Ovary (tissue), 9 donors: ENCODE measurements around the gene PLSCR5. TPM values are rescaled to one million over a fixed set of nuclear protein-coding genes. Genes with fewer than 3 reads are reported as not detected.

Experiments used
- DNase-seq, 5 donors: peaks; one replicate each; pipeline ENCODE4 v3.0.0-alpha.2; 2019 to 2020
- H3K27ac ChIP-seq, 2 donors: fragments of 200-600 bp; one replicate each; pipeline versions ENCODE4 v1.5.1 to v1.8.0; 2019 to 2022
- H3K27me3 ChIP-seq: fragments of 200-600 bp; one replicate; pipeline ENCODE4 v1.8.0; 2022
- H3K36me3 ChIP-seq: fragments of 200-600 bp; sonication (generic); one replicate; pipeline ENCODE4 v1.5.1; 2019
- H3K4me1 ChIP-seq: one replicate; pipeline ENCODE4 v1.8.1; 2013; ENCODE audit warnings: mild to moderate bottlenecking, moderate library complexity; ENCODE audit not compliant: insufficient read depth
- H3K4me3 ChIP-seq: fragments of 200-600 bp; sonication (generic); one replicate; pipeline ENCODE4 v1.5.1; 2017
- H3K9me3 ChIP-seq, 2 donors: fragments of 200-600 bp in 1 of 2; sonication (generic) in 1 of 2; one replicate each; pipeline versions ENCODE4 v1.5.1 to v1.8.1; 2013 to 2019; ENCODE audit warnings: mild to moderate bottlenecking in 1 of 2, moderate library complexity in 1 of 2
- EP300 ChIP-seq: sonication (generic); formaldehyde crosslinking; IDR thresholded peaks from one replicate; pipeline ENCODE4 v1.6.1; 2017; ENCODE audit warnings: antibody characterized with exemption
- POLR2A ChIP-seq: fragments of 450-650 bp; IDR thresholded peaks from one replicate; pipeline ENCODE4 v1.6.1; 2017; ENCODE audit warnings: antibody characterized with exemption, mild to moderate bottlenecking, moderate library complexity
- WGBS, 3 donors: extraction: QIAGEN DNeasy Blood & Tissue Kit in 1 of 3; methylation state at CpG; one replicate each; pipeline versions ENCODE4 v1.1.5 to v1.1.7; 2013 to 2017; 5-methylcytosine and 5-hydroxymethylcytosine counted together
- intact Hi-C, 4 donors: fragments of 100-400 bp; cut with DNase I; formaldehyde crosslinking; loops; one replicate each; pipeline versions ENCODE4 v1.11.0 to v1.15.1; 2022 to 2023
- polyA plus RNA-seq, 2 donors: library from polyadenylated mRNA; stranded (reverse); fragments of 200-250 nt in 1 of 2; fragments of 350-450 nt in 1 of 2; fragmentation: Illumina TruSeq in 1 of 2; extraction: RNeasy Lipid Tissue Mini Kit (QIAGEN cat#74804) in 1 of 2; gene quantifications; one replicate each; pipeline ENCODE4 v1.2.3, GENCODE V29; 2013 to 2014
- total RNA-seq, 7 donors: library from RNA; depleted of rRNA in 2 of 7; stranded (reverse); fragments of >200 nt in 2 of 7; fragmentation: NEBNext Ultra II Directional in 3 of 7; extraction: Animal tissue kit (Norgen Biotek cat#: 25700) in 3 of 7; gene quantifications; one replicate each; pipeline versions ENCODE4 v1.1.0 to v1.2.4, GENCODE V29; 2016 to 2023
- TF ChIP-seq, protein P1 (sequence below), 3 donors: fragments of 450-650 bp in 2 of 3; fragments of 200-600 bp in 1 of 3; IDR thresholded peaks; one replicate each; pipeline versions ENCODE4 v1.5.1 to v1.8.0; 2016 to 2022; ENCODE audit warnings: antibody characterized with exemption in 3 of 3, mild to moderate bottlenecking in 1 of 3
- donor health status: DM: no; HTN: no; CAD: no; lungs with moderate emphysema.
- donor health status: DM: no; HTN: no; CAD: no.
- donor health status: Bipolar disorder and iron deficiency.
- donor health status: DM: yes; HTN: yes; CAD: no.
- donor health status: DM: no; HTN: no; CAD: no.
- donor health status: DM: yes; HTN: yes; CAD: no.

Gene PLSCR5
- total and polyA plus RNA-seq, 9 donors, result not detected

DNA sequence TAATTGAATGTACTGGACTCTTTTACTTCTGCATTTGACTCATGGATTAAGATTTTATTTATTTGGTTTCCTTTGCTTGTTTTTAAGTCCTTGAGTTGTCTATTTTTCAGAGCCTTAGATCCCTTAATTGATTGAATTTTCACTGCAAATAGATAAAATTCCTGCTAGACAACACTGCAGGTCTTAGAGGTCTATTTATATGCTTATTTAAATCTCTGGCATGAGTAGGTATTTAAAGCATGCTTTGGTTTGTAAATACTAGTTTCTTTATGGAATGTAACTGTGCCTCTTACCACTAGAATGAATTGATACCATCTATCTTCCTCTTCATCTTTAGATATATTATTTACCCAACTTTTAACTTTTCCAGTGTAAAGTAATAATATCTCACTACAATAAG lies 20.0 kb downstream of the PLSCR5 start:
- no peak for DNase-seq
- intact Hi-C loops, result loop anchor here in 1 of 4 donors (10.0 kb wide), 1 partner anchor 250 kb away; no protein-coding TSS in a partner anchor
- TF ChIP-seq EP300 (no peak), POLR2A (no peak)
- TF ChIP-seq, protein P1, sequence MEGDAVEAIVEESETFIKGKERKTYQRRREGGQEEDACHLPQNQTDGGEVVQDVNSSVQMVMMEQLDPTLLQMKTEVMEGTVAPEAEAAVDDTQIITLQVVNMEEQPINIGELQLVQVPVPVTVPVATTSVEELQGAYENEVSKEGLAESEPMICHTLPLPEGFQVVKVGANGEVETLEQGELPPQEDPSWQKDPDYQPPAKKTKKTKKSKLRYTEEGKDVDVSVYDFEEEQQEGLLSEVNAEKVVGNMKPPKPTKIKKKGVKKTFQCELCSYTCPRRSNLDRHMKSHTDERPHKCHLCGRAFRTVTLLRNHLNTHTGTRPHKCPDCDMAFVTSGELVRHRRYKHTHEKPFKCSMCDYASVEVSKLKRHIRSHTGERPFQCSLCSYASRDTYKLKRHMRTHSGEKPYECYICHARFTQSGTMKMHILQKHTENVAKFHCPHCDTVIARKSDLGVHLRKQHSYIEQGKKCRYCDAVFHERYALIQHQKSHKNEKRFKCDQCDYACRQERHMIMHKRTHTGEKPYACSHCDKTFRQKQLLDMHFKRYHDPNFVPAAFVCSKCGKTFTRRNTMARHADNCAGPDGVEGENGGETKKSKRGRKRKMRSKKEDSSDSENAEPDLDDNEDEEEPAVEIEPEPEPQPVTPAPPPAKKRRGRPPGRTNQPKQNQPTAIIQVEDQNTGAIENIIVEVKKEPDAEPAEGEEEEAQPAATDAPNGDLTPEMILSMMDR (IDR thresholded peaks at IDR 0.05), result no peak

DNA sequence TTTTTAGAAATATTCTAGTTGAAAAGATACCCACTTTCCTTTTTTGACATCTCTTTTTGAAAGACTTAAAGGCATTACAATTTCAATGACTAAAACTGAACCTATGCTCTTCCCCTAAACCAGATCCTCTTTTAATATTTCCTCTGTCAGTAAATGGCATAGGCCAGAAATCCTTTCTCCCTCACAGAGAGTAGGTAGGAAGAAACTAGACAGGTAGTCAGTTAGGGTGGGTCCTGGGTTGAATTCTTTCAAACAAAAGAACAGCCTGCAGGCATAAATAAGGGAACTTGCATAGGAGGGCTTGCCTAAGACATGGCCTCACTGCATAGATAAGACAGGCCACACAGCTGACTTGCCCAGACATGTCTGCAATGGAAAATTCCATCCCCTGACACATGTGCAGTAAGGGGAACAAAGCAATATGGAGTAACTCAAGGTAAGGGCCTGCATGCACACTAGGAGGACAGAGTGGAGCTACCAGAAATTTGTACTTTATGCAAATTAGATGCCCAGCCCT lies 23.1 kb downstream of the PLSCR5 start:
- TF ChIP-seq EP300, result no peak
- TF ChIP-seq, protein P1 (IDR thresholded peaks at IDR 0.05), result no peak
- TF ChIP-seq POLR2A, result no peak
- Histone ChIP-seq H3K27ac (no peak overlapping the region), H3K36me3 (no peaks in the 10 kb centered on the region), H3K4me3 (no peak overlapping the region), H3K9me3 (no peaks in the 10 kb centered on the region), H3K27me3 (no peaks in the 10 kb centered on the region), H3K4me1 (no peaks in the 10 kb centered on the region)
- intact Hi-C loops, result loop anchor here in 1 of 4 donors (10.0 kb wide), 1 partner anchor 247 kb away; no protein-coding TSS in a partner anchor
- DNase-seq, result no peak

More for the DNA sequence above, 20.0 kb downstream of the PLSCR5 start:
- H3K27ac ChIP-seq, result no peak overlapping the region
- H3K27me3 ChIP-seq, result no peaks in the 10 kb centered on the region
- no peaks in the 10 kb centered on the region for H3K4me1 ChIP-seq
- H3K36me3 ChIP-seq, result no peaks in the 10 kb centered on the region
- no peak overlapping the region for H3K4me3 ChIP-seq
- no peaks in the 10 kb centered on the region for H3K9me3 ChIP-seq

DNA sequence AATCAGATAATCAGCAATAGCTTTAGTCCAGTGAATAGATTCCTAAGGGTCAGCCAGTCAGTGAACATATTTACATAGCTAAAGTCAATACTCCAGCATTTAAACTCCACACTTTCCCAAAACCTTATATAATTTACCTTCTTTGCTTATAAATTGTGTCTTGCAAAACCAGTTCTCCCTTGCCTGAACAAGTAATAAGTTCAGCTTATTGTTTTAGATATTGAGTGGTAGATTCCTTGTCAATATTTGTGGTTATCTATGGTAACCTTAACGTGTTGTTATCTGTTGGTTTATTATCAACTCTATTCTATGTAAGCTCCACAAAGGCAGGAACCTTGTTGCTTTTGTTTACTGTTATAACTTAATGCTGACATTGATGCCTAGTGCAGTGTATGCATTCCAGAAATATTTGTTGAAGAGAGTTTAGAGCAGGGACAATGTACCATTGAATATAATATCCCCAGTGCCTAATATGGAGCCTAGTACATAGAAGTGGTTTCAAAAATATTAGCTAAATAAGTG lies 24.0 kb downstream of the PLSCR5 start:
- H3K4me3 ChIP-seq, result no peak overlapping the region
- TF ChIP-seq POLR2A (no peak), EP300 (no peak)
- TF ChIP-seq, protein P1 (IDR thresholded peaks at IDR 0.05), result no peak
- intact Hi-C loops, result loop anchor here in 1 of 4 donors (10.0 kb wide), 1 partner anchor 246 kb away; no protein-coding TSS in a partner anchor
- DNase-seq, result no peak
- WGBS, 3 donors, result 18 to 45% (median 35%) methylated on average over 1 of the region's 1 CpG
- H3K27ac ChIP-seq, result no peak overlapping the region
- H3K36me3 ChIP-seq, result no peaks in the 10 kb centered on the region
- no peaks in the 10 kb centered on the region for H3K9me3 ChIP-seq
- no peaks in the 10 kb centered on the region for H3K27me3 ChIP-seq
- no peaks in the 10 kb centered on the region for H3K4me1 ChIP-seq

DNA sequence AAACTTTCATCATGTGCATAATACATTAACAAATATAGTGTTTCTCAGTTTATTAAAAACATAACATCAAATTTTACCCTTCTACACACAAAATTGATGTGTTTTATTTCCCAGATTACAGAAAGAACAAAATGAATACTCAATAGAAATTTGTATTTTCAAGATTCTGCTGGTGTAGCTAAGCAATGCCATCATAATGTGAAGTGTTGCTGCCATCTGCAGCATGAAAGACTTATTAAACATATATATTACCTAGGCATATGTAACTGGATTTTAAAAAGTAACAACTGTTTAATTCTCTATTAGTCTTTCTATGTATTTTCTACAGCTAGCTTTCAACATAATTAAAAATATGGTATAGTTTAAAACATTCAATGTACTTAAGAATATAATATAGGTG lies 27.5 kb downstream of the PLSCR5 start:
- H3K27ac ChIP-seq, result no peak overlapping the region
- peak in 3 of 5 donors; percentile 14 to 58 (median 35) for DNase-seq
- H3K36me3 ChIP-seq, result no peaks in the 10 kb centered on the region
- no peaks in the 10 kb centered on the region for H3K4me1 ChIP-seq
- H3K9me3 ChIP-seq, result no peaks in the 10 kb centered on the region
- no peak overlapping the region for H3K4me3 ChIP-seq
- no peaks in the 10 kb centered on the region for H3K27me3 ChIP-seq
- intact Hi-C loops, result loop anchor here in 2 of 4 donors (10.0 kb wide), 2 partner anchors 243 to 513 kb away; no protein-coding TSS in a partner anchor
- TF ChIP-seq, protein P1 (IDR thresholded peaks at IDR 0.05), result peak in 2 of 3 donors; percentile 43 to 65
- TF ChIP-seq POLR2A, result no peak
